Activated CD4-positive, alpha-beta T cell treated with anti-CD3 and anti-CD28 coated beads, Interleukin-2, amount 10 ng/mL, durations not matched to agents 24 days and 14 days (primary cell): ENCODE results near the gene RNASEH2B. TPM values are rescaled to one million over a fixed set of nuclear protein-coding genes. Genes with fewer than 3 reads are reported as not detected.

Experiments
- DNase-seq: peaks from one replicate; pipeline ENCODE4 v3.0.0; 2022
- H3K27ac Mint-ChIP-seq: one replicate; pipeline ENCODE4 v1.8.0; 2022; ENCODE audit warnings: mild to moderate bottlenecking, mixed read lengths
- H3K27me3 Mint-ChIP-seq: one replicate; pipeline ENCODE4 v1.8.0; 2022; ENCODE audit warnings: mixed read lengths
- H3K36me3 Mint-ChIP-seq: one replicate; pipeline ENCODE4 v1.8.0; 2022; ENCODE audit warnings: low read depth, mild to moderate bottlenecking, mixed read lengths
- H3K4me1 Mint-ChIP-seq: one replicate; pipeline ENCODE4 v1.8.0; 2021; ENCODE audit warnings: mixed read lengths
- H3K4me3 Mint-ChIP-seq: one replicate; pipeline ENCODE4 v1.8.0; 2022; ENCODE audit warnings: mild to moderate bottlenecking, moderate library complexity, mixed read lengths
- H3K9me3 Mint-ChIP-seq: one replicate; pipeline ENCODE4 v1.8.0; 2021; ENCODE audit warnings: mixed read lengths
- intact Hi-C: fragments of 100-400 bp; cut with micrococcal nuclease; formaldehyde crosslinking; loops from one replicate; pipeline ENCODE4 v1.15.1; 2023
- total RNA-seq: library from RNA; stranded (reverse); gene quantifications from 2 replicates; pipeline ENCODE4 v1.2.3, GENCODE V29; 2022

RNASEH2B gene
- total RNA-seq, 1 donor from 2014 or later, result 57.9 TPM

- Mint-ChIP-seq H3K27ac (no peak overlapping the region), H3K27me3 (peaks cover 10% of the 10 kb centered on the region), H3K4me1 (no peaks in the 10 kb centered on the region), H3K4me3 (no peak overlapping the region), H3K9me3 (no peaks in the 10 kb centered on the region), H3K36me3 (no peaks in the 10 kb centered on the region)
- intact Hi-C loops, result no loop called here
- peak; percentile 34 for DNase-seq
These were observed 91.1 kb downstream of the RNASEH2B start for GRCh38 chr13:51000571-51001260.

DNA sequence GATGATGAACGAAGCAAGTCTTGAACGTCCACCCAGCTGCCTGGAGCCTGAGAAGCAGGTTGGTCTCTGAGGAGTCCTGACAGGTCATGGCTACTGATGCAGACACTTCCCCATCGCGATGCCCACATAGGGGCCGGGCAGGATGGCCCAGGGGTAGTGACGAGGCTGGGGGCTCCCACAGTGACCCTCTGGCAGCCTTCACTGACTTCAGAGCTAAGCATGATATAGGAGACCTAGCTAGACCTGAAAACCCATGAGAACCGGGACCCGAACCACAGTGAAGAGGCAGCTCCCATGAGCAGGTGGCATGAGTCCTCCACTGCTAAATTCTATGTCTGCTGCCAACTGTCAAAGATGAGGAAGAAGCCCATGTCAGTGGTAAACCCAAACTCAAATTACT is 91.7 kb downstream of the RNASEH2B start:
- Mint-ChIP-seq H3K36me3 (no peaks in the 10 kb centered on the region), H3K27ac (no peak overlapping the region), H3K27me3 (peaks cover 10% of the 10 kb centered on the region), H3K4me3 (no peak overlapping the region), H3K4me1 (no peaks in the 10 kb centered on the region), H3K9me3 (no peaks in the 10 kb centered on the region)
- DNase-seq, result peak; percentile 43
- intact Hi-C loops, result no loop called here

- Mint-ChIP-seq H3K4me1 (no peaks in the 10 kb centered on the region), H3K27me3 (peaks cover 13% of the 10 kb centered on the region), H3K9me3 (no peaks in the 10 kb centered on the region), H3K27ac (no peak overlapping the region), H3K4me3 (no peak overlapping the region), H3K36me3 (no peaks in the 10 kb centered on the region)
- DNase-seq, result no peak
- intact Hi-C loops, result no loop called here
These were observed 93.1 kb downstream of the RNASEH2B start for GRCh38 chr13:51002736-51003135.

GRCh38 chr13:51003642-51004041 is 94.1 kb downstream of the RNASEH2B start:
- Mint-ChIP-seq H3K9me3 (no peaks in the 10 kb centered on the region), H3K36me3 (no peaks in the 10 kb centered on the region), H3K4me1 (no peaks in the 10 kb centered on the region), H3K27ac (no peak overlapping the region), H3K27me3 (peaks cover 13% of the 10 kb centered on the region), H3K4me3 (no peak overlapping the region)
- DNase-seq, result no peak
- intact Hi-C loops, result no loop called here

GRCh38 chr13:51004111-51004865 is 94.7 kb downstream of the RNASEH2B start:
- H3K4me3 Mint-ChIP-seq, result no peak overlapping the region
- H3K9me3 Mint-ChIP-seq, result no peaks in the 10 kb centered on the region
- H3K27me3 Mint-ChIP-seq, result peaks cover 13% of the 10 kb centered on the region
- DNase-seq, result no peak
- intact Hi-C loops, result no loop called here
- H3K4me1 Mint-ChIP-seq, result no peaks in the 10 kb centered on the region
- H3K36me3 Mint-ChIP-seq, result no peaks in the 10 kb centered on the region
- H3K27ac Mint-ChIP-seq, result no peak overlapping the region

DNA sequence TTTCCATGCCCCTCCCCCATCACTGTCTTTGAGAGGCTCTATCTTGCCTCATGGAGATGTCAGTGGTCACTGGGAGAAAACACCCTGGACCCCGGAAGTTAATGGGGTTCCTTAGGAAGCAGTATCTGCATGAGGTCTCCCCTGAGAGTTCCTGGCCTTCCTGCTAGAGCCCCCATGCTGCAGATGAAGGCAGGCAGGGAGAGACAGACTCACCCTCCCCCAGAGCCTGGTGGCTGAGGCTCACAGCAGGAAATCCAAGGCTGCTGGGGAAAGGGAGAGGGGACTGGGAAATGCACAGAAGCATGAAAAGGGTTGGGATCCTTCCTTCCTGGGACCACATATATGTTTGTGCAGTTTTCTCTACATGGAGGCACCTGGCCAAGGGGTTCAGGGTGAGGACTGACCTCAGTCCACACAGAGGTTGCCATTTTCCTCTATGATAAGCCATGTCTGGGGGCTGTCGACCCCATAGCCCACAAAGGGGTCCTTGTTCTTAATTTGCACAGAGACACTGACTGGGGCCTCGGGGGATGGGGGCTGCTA is 95.4 kb downstream of the RNASEH2B start:
- no peaks in the 10 kb centered on the region for H3K4me1 Mint-ChIP-seq
- no peak overlapping the region for H3K4me3 Mint-ChIP-seq
- DNase-seq, result no peak
- no peaks in the 10 kb centered on the region for H3K9me3 Mint-ChIP-seq
- intact Hi-C loops, result no loop called here
- no peaks in the 10 kb centered on the region for H3K36me3 Mint-ChIP-seq
- no peak overlapping the region for H3K27ac Mint-ChIP-seq
- peaks cover 13% of the 10 kb centered on the region for H3K27me3 Mint-ChIP-seq

DNA sequence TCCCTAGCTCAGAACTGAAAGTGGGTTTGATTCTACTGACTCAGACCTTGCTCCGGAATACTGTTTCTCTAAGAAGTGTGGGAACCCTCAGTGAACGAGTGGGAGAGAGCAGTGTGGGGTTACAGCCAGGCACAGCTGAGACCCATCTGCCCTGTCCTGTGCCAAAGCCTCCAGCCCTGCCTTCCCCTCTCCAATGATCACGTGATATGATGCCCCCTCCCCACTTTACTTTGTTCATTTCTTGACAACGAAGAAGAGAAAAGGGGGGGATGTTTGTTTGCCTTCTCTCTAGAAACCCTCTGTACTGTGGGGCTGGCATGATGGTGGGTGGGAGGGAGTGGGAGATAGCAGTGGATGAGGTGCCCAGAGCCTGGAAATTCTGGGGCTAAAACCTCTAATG is 96.0 kb downstream of the RNASEH2B start:
- Mint-ChIP-seq H3K27ac (no peak overlapping the region), H3K4me3 (no peak overlapping the region), H3K9me3 (no peaks in the 10 kb centered on the region), H3K36me3 (no peaks in the 10 kb centered on the region), H3K27me3 (peaks cover 13% of the 10 kb centered on the region), H3K4me1 (no peaks in the 10 kb centered on the region)
- no peak for DNase-seq
- intact Hi-C loops, result no loop called here

Other genes with a start within 250 kb of the RNASEH2B start
- not detected in 2 replicates for gene DLEU7, start 66.1 kb upstream of the RNASEH2B start, total RNA-seq
- not detected in 2 replicates for gene C13orf42, start 201.5 kb downstream of the RNASEH2B start, total RNA-seq